Activated naive CD8-positive, alpha-beta T cell treated with anti-CD3 and anti-CD28 coated beads, Interleukin-2, amount 50 U/mL, for 24 hours (primary cell): ENCODE results near the gene PRSS22.

Source experiments
- ATAC-seq: fragments of 150-1000 bp; cut with Tn5 transposase; one replicate; pipeline ENCODE4 v1.10.0; 2021
- DNase-seq: peaks from one replicate; pipeline ENCODE4 v3.0.0; 2021
- H3K27ac Mint-ChIP-seq: one replicate; pipeline ENCODE4 v1.8.0; 2021; ENCODE audit warnings: mild to moderate bottlenecking, mixed read lengths
- H3K27me3 Mint-ChIP-seq: one replicate; pipeline ENCODE4 v1.8.0; 2021; ENCODE audit warnings: mixed read lengths
- H3K36me3 Mint-ChIP-seq: one replicate; pipeline ENCODE4 v1.8.0; 2021; ENCODE audit warnings: low read depth, mixed read lengths
- H3K4me1 Mint-ChIP-seq: one replicate; pipeline ENCODE4 v1.8.0; 2021; ENCODE audit warnings: mixed read lengths
- H3K4me3 Mint-ChIP-seq: one replicate; pipeline ENCODE4 v1.8.0; 2021; ENCODE audit warnings: mild to moderate bottlenecking, moderate library complexity, mixed read lengths
- H3K9me3 Mint-ChIP-seq: one replicate; pipeline ENCODE4 v1.8.0; 2021; ENCODE audit warnings: mixed read lengths

Gene PRSS22

GRCh38 chr16:2846511-2847310 lies 11.3 kb downstream of the PRSS22 start:
- peaks cover 31% of the 10 kb centered on the region for H3K4me1 Mint-ChIP-seq
- peak overlapping the region; percentile 24 for H3K27ac Mint-ChIP-seq
- no peak overlapping the region for H3K4me3 Mint-ChIP-seq
- H3K36me3 Mint-ChIP-seq, result no peaks in the 10 kb centered on the region
- ATAC-seq (peak; percentile 73), DNase-seq (no peak)
- H3K9me3 Mint-ChIP-seq, result peaks cover 3% of the 10 kb centered on the region
- peaks cover 5% of the 10 kb centered on the region for H3K27me3 Mint-ChIP-seq

GRCh38 chr16:2845116-2845515 lies 12.9 kb downstream of the PRSS22 start:
- H3K27me3 Mint-ChIP-seq, result peaks cover 5% of the 10 kb centered on the region
- ATAC-seq, result no peak
- H3K4me3 Mint-ChIP-seq, result no peak overlapping the region
- H3K27ac Mint-ChIP-seq, result no peak overlapping the region
- peaks cover 3% of the 10 kb centered on the region for H3K9me3 Mint-ChIP-seq
- H3K36me3 Mint-ChIP-seq, result no peaks in the 10 kb centered on the region
- DNase-seq, result no peak
- H3K4me1 Mint-ChIP-seq, result peaks cover 39% of the 10 kb centered on the region

- peaks cover 48% of the 10 kb centered on the region for H3K4me1 Mint-ChIP-seq
- DNase-seq, result no peak
- peaks cover 2% of the 10 kb centered on the region for H3K27me3 Mint-ChIP-seq
- H3K9me3 Mint-ChIP-seq, result peaks cover 3% of the 10 kb centered on the region
- ATAC-seq, result no peak
- no peak overlapping the region for H3K27ac Mint-ChIP-seq
- no peak overlapping the region for H3K4me3 Mint-ChIP-seq
- no peaks in the 10 kb centered on the region for H3K36me3 Mint-ChIP-seq
Measured at GRCh38 chr16:2843526-2843925, 14.4 kb downstream of the PRSS22 start.

- peak; percentile 59 for ATAC-seq
- DNase-seq, result peak; percentile 90
- H3K4me3 Mint-ChIP-seq, result peak overlapping the region; percentile 78
- H3K27ac Mint-ChIP-seq, result peak overlapping the region; percentile 75
- peaks cover 50% of the 10 kb centered on the region for H3K4me1 Mint-ChIP-seq
- peaks cover under 1% of the 10 kb centered on the region for H3K27me3 Mint-ChIP-seq
- H3K36me3 Mint-ChIP-seq, result no peaks in the 10 kb centered on the region
- peaks cover 3% of the 10 kb centered on the region for H3K9me3 Mint-ChIP-seq
Measured at GRCh38 chr16:2842340-2843000, 15.5 kb downstream of the PRSS22 start.

- peaks cover 44% of the 10 kb centered on the region for H3K4me1 Mint-ChIP-seq
Measured at GRCh38 chr16:2841606-2842339, 16.2 kb downstream of the PRSS22 start.

GRCh38 chr16:2840914-2841313 lies 17.1 kb downstream of the PRSS22 start:
- Mint-ChIP-seq H3K27me3 (peaks cover 2% of the 10 kb centered on the region), H3K4me1 (peaks cover 36% of the 10 kb centered on the region), H3K9me3 (peaks cover 3% of the 10 kb centered on the region), H3K27ac (no peak overlapping the region), H3K36me3 (no peaks in the 10 kb centered on the region), H3K4me3 (no peak overlapping the region)
- no peak for DNase-seq
- ATAC-seq, result no peak

More at GRCh38 chr16:2841606-2842339, 16.2 kb downstream of the PRSS22 start:
- DNase-seq (no peak), ATAC-seq (no peak)
- peaks cover 3% of the 10 kb centered on the region for H3K9me3 Mint-ChIP-seq
- peaks cover 2% of the 10 kb centered on the region for H3K27me3 Mint-ChIP-seq
- no peaks in the 10 kb centered on the region for H3K36me3 Mint-ChIP-seq
- H3K27ac Mint-ChIP-seq, result peak overlapping the region; percentile 75
- peak overlapping the region; percentile 78 for H3K4me3 Mint-ChIP-seq

GRCh38 chr16:2839650-2840450 lies 18.1 kb downstream of the PRSS22 start:
- Mint-ChIP-seq H3K36me3 (no peaks in the 10 kb centered on the region), H3K4me3 (no peak overlapping the region)

GRCh38 chr16:2838928-2839327 lies 19.0 kb downstream of the PRSS22 start:
- peaks cover 2% of the 10 kb centered on the region for H3K27me3 Mint-ChIP-seq
- DNase-seq (peak; percentile 63), ATAC-seq (peak; percentile 73)
- no peaks in the 10 kb centered on the region for H3K36me3 Mint-ChIP-seq
- H3K4me3 Mint-ChIP-seq, result no peak overlapping the region
- peaks cover 3% of the 10 kb centered on the region for H3K9me3 Mint-ChIP-seq
- peaks cover 32% of the 10 kb centered on the region for H3K4me1 Mint-ChIP-seq
- no peak overlapping the region for H3K27ac Mint-ChIP-seq

More at GRCh38 chr16:2839650-2840450, 18.1 kb downstream of the PRSS22 start:
- H3K27ac Mint-ChIP-seq, result no peak overlapping the region
- H3K4me1 Mint-ChIP-seq, result peaks cover 34% of the 10 kb centered on the region
- H3K27me3 Mint-ChIP-seq, result peaks cover 2% of the 10 kb centered on the region
- DNase-seq, result no peak
- peaks cover 3% of the 10 kb centered on the region for H3K9me3 Mint-ChIP-seq
- no peak for ATAC-seq

GRCh38 chr16:2836646-2837508 lies 21.1 kb downstream of the PRSS22 start:
- H3K4me1 Mint-ChIP-seq, result peaks cover 23% of the 10 kb centered on the region
- no peak overlapping the region for H3K4me3 Mint-ChIP-seq
- no peak for DNase-seq
- H3K27me3 Mint-ChIP-seq, result peaks cover 2% of the 10 kb centered on the region
- H3K27ac Mint-ChIP-seq, result no peak overlapping the region
- no peaks in the 10 kb centered on the region for H3K36me3 Mint-ChIP-seq
- no peaks in the 10 kb centered on the region for H3K9me3 Mint-ChIP-seq
- ATAC-seq, result no peak

GRCh38 chr16:2835638-2836493 lies 22.1 kb downstream of the PRSS22 start:
- no peak for DNase-seq
- Mint-ChIP-seq H3K36me3 (no peaks in the 10 kb centered on the region), H3K4me1 (peaks cover 16% of the 10 kb centered on the region), H3K4me3 (no peak overlapping the region), H3K27ac (no peak overlapping the region), H3K9me3 (no peaks in the 10 kb centered on the region), H3K27me3 (peaks cover 5% of the 10 kb centered on the region)
- no peak for ATAC-seq

- no peak overlapping the region for H3K27ac Mint-ChIP-seq
- ATAC-seq, result no peak
- no peak overlapping the region for H3K4me3 Mint-ChIP-seq
Measured at GRCh38 chr16:2834968-2835367, 23.0 kb downstream of the PRSS22 start.

GRCh38 chr16:2833776-2834175 lies 24.2 kb downstream of the PRSS22 start:
- no peak for DNase-seq
- H3K36me3 Mint-ChIP-seq, result no peaks in the 10 kb centered on the region

More at GRCh38 chr16:2834968-2835367, 23.0 kb downstream of the PRSS22 start:
- no peaks in the 10 kb centered on the region for H3K9me3 Mint-ChIP-seq
- DNase-seq, result no peak
- peaks cover 14% of the 10 kb centered on the region for H3K4me1 Mint-ChIP-seq
- H3K27me3 Mint-ChIP-seq, result peaks cover 5% of the 10 kb centered on the region
- H3K36me3 Mint-ChIP-seq, result no peaks in the 10 kb centered on the region

More at GRCh38 chr16:2833776-2834175, 24.2 kb downstream of the PRSS22 start:
- peaks cover 5% of the 10 kb centered on the region for H3K27me3 Mint-ChIP-seq
- H3K9me3 Mint-ChIP-seq, result no peaks in the 10 kb centered on the region
- no peak for ATAC-seq
- H3K27ac Mint-ChIP-seq, result no peak overlapping the region
- H3K4me1 Mint-ChIP-seq, result peaks cover 6% of the 10 kb centered on the region
- H3K4me3 Mint-ChIP-seq, result no peak overlapping the region
